ENCODE data around the gene NOP14. TPM values are rescaled to one million over a fixed set of nuclear protein-coding genes. Genes with fewer than 3 reads are reported as not detected.
A peak's percentile ranks its signal among the peaks of the same experiment; 100 is the strongest.

The NOP14 gene
- total RNA-seq, 6 experiments from 2014 or later, result 16.1 to 24.7 (median 19.5) TPM

DNA sequence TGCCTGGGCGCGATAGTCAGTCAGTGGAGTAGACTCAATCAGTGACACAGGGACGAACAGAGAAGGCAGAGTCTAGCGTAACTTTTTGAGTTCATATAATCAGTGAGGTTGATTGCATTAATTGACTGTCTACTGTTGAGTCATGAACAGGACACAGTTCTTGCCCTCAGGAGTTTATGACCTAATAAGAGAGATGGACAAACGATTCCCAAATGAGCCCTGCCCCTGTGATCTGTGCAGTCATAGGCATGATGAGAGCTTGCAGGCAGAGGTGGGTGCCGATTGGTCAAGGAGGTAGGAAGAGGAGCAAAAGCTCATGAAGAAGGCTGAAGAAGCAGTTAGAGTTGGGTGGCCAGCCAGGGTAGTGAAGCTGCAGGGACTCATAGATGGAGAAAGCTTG is 62.5 kb downstream of the NOP14 start:
- ATAC-seq (no peak), DNase-seq (no peak)
- Histone ChIP-seq H3K4me1 (no peaks in the 10 kb centered on the region), H3K4me3 (no peak overlapping the region), H3K9me3 (no peaks in the 10 kb centered on the region), H3K27me3 (no peaks in the 10 kb centered on the region), H3K36me3 (peaks cover 8 to 90% (median 48%) of the 10 kb centered on the region in 4 donors), H3K27ac (no peak overlapping the region)
- no peak for TF ChIP-seq POLR2A (IDR thresholded peaks at IDR 0.05)
- TF ChIP-seq, protein P1, sequence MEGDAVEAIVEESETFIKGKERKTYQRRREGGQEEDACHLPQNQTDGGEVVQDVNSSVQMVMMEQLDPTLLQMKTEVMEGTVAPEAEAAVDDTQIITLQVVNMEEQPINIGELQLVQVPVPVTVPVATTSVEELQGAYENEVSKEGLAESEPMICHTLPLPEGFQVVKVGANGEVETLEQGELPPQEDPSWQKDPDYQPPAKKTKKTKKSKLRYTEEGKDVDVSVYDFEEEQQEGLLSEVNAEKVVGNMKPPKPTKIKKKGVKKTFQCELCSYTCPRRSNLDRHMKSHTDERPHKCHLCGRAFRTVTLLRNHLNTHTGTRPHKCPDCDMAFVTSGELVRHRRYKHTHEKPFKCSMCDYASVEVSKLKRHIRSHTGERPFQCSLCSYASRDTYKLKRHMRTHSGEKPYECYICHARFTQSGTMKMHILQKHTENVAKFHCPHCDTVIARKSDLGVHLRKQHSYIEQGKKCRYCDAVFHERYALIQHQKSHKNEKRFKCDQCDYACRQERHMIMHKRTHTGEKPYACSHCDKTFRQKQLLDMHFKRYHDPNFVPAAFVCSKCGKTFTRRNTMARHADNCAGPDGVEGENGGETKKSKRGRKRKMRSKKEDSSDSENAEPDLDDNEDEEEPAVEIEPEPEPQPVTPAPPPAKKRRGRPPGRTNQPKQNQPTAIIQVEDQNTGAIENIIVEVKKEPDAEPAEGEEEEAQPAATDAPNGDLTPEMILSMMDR (IDR thresholded peaks at IDR 0.05), result no peak
- intact Hi-C loops (cut with DNase I), result no loop called here
- WGBS (ENCODE audit: insufficient coverage, low coverage, low lambda C conversion rate, missing lambda C conversion rate), result 98% methylated on average over 4 of the region's 6 CpGs

DNA sequence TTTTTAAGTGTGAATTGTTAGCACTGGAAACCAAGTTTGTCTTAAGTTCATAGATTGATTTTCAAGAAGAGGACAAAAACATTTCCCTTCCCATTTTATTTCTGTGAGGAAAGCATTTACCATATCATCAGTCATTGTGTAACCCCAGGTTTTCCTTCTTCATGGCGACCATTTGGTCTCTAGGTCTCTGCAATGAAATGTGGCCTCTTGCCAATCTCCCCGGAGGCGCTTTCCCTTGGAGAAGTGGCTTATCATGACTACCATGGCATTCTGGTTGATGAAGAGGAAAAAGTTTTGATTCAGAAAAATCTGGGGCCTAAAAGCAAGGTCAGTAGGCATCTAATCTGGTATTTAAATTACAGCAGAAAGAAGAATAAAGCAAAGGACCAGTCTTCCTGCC is 65.2 kb downstream of the NOP14 start:
- ATAC-seq (no peak), DNase-seq (no peak)
- no peaks in the 10 kb centered on the region for H3K9me3 ChIP-seq
- no peak overlapping the region for H3K4me3 ChIP-seq
- H3K4me1 ChIP-seq, result no peaks in the 10 kb centered on the region
- intact Hi-C loops (cut with DNase I), result no loop called here
- TF ChIP-seq POLR2A (IDR thresholded peaks at IDR 0.05), result no peak
- TF ChIP-seq, protein P1 (IDR thresholded peaks at IDR 0.05), result no peak
- WGBS (ENCODE audit: insufficient coverage, low coverage, low lambda C conversion rate, missing lambda C conversion rate), result 56% methylated on average over 3 of the region's 3 CpGs
- H3K27me3 ChIP-seq, result no peaks in the 10 kb centered on the region
- peaks cover 8 to 80% (median 40%) of the 10 kb centered on the region in 4 donors for H3K36me3 ChIP-seq
- H3K27ac ChIP-seq, result no peak overlapping the region

DNA sequence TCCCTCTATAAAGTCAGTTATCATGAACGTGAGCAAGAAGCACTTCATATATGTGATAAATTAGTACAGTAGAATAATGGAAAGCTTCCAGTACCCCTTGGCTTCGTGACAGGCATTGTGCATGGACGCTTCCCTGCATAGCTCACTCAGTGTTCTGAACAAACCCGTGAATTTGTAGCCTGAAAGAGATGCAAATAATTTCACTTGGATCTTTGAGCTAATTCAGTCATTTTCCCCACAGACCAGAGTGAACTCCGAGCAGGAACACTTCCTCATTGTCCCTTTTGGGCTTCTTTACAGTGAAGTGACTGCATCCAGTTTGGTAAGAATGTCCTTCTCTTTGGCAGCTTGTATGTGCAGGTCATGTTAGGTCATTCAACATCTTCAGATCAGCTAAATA is 69.4 kb downstream of the NOP14 start:
- no peak overlapping the region for H3K27ac ChIP-seq
- no peak for DNase-seq
- peaks cover 0 to 48% (median 18%) of the 10 kb centered on the region in 4 donors for H3K36me3 ChIP-seq
- no peaks in the 10 kb centered on the region for H3K9me3 ChIP-seq
- peak; percentile 19 to 56 (median 28) for ATAC-seq
- no peaks in the 10 kb centered on the region for H3K27me3 ChIP-seq
- TF ChIP-seq, protein P1 (IDR thresholded peaks at IDR 0.05), result no peak
- no peak for TF ChIP-seq POLR2A (IDR thresholded peaks at IDR 0.05)
- 47% methylated on average over 4 of the region's 5 CpGs for WGBS (ENCODE audit: insufficient coverage, low coverage, low lambda C conversion rate, missing lambda C conversion rate)
- intact Hi-C loops (cut with DNase I), result no loop called here
- H3K4me1 ChIP-seq, result no peaks in the 10 kb centered on the region
- no peak overlapping the region for H3K4me3 ChIP-seq

DNA sequence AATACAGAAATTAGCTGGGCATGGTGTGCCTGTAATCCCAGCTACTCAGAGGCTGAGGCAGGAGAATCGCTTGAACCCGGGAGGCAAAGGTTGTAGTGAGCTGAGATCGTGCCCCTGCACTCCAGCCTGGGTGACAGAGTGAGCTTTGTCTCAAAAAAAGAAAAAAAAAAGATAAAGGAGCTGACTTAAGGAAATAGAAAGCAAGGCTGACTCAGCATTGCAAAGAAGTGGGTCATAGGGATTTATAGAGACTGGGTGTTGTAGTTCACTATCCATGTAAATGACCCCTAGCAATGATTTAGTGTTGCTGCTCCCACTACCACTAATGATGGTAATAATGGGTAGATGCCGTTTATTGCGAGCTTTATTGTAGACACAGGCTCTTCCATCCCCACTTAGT is 71.9 kb downstream of the NOP14 start:
- WGBS (ENCODE audit: insufficient coverage, low coverage, low lambda C conversion rate, missing lambda C conversion rate), result 89% methylated on average over 3 of the region's 5 CpGs
- no peaks in the 10 kb centered on the region for H3K27me3 ChIP-seq
- H3K36me3 ChIP-seq, result peaks cover 0 to 34% (median 12%) of the 10 kb centered on the region in 4 donors
- no peak overlapping the region for H3K4me3 ChIP-seq
- TF ChIP-seq, protein P1 (IDR thresholded peaks at IDR 0.05), result no peak
- TF ChIP-seq POLR2A (IDR thresholded peaks at IDR 0.05), result no peak
- DNase-seq (no peak), ATAC-seq (peak in 2 of 4 donors; percentile 47 to 48)
- no peaks in the 10 kb centered on the region for H3K9me3 ChIP-seq
- H3K4me1 ChIP-seq, result no peaks in the 10 kb centered on the region
- intact Hi-C loops (cut with DNase I), result no loop called here
- H3K27ac ChIP-seq, result no peak overlapping the region

DNA sequence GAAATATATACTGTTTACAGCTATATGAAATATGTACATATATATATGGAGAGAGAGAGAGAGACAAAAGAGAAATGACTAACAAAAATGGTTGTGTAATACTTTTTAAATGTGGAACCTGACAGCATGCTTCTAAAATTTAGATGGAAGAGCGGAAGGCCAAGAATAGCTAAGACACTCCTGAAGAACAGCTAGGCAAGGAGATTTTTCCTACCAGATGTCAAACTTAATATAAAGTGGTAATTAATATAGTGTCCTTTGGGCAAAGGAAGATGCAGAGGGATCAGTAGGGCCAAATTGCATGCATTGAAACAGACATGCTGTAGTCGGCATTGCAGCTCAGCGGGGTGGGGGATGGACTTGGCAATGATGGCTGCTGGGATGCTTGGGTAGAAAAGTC is 74.3 kb downstream of the NOP14 start:
- peaks cover 0 to 35% (median 15%) of the 10 kb centered on the region in 4 donors for H3K36me3 ChIP-seq
- TF ChIP-seq POLR2A (IDR thresholded peaks at IDR 0.05), result no peak
- TF ChIP-seq, protein P1 (IDR thresholded peaks at IDR 0.05), result no peak
- 100% methylated on average over 3 of the region's 3 CpGs for WGBS (ENCODE audit: insufficient coverage, low coverage, low lambda C conversion rate, missing lambda C conversion rate)

More for the DNA sequence above, 74.3 kb downstream of the NOP14 start:
- DNase-seq (no peak), ATAC-seq (no peak)
- Histone ChIP-seq H3K9me3 (no peaks in the 10 kb centered on the region), H3K4me1 (no peaks in the 10 kb centered on the region), H3K27ac (no peak overlapping the region), H3K27me3 (no peaks in the 10 kb centered on the region), H3K4me3 (no peak overlapping the region)
- intact Hi-C loops (cut with DNase I), result no loop called here
